BJ (cell line): ENCODE data around the gene RBMS3. TPM values are rescaled to one million over a fixed set of nuclear protein-coding genes. Genes with fewer than 3 reads are reported as not detected.
A peak's percentile ranks its signal among the peaks of the same experiment; 100 is the strongest.

Experiments used
- CTCF ChIA-PET: fragments of 350-600 bp; formaldehyde crosslinking; extraction: SDS; loops from one replicate; lab custom pipeline; 2021; ENCODE audit warnings: antibody characterized with exemption, inconsistent platforms; lab: Yijun Ruan, JAX
- POLR2A ChIA-PET: fragments of 300-600 bp; sonication (Branson Sonifier 250); formaldehyde crosslinking; extraction: SDS; loops from one replicate; lab custom pipeline; 2021; ENCODE audit warnings: antibody characterized with exemption; lab: Charles Lee
- DNase-seq: peaks from one replicate; pipeline ENCODE4 v3.0.0-alpha.2; 2011; ENCODE audit warnings: low read depth
- H3K27me3 ChIP-seq: 2 replicates; pipeline ENCODE4 v1.6.0; 2011; ENCODE audit warnings: low read length; ENCODE audit not compliant: control insufficient read depth, insufficient read depth
- H3K36me3 ChIP-seq: 2 replicates; pipeline ENCODE4 v1.5.1; 2011; ENCODE audit warnings: low read length; ENCODE audit not compliant: control insufficient read depth, insufficient read depth
- H3K4me3 ChIP-seq: 2 replicates; pipeline ENCODE4 v1.5.1; 2011; ENCODE audit warnings: low read depth, mild to moderate bottlenecking, control low read depth, low read length
- CTCF ChIP-seq: IDR thresholded peaks from 2 replicates; pipeline ENCODE4 v1.5.1; 2011; ENCODE audit warnings: low read depth, mild to moderate bottlenecking, control low read depth, inconsistent platforms, low read length, moderate library complexity; ENCODE audit not compliant: insufficient read depth
- polyA plus RNA-seq: library from polyadenylated mRNA; depleted of rRNA; stranded (reverse); fragments of >200 nt; gene quantifications from 2 replicates; pipeline ENCODE4 v1.2.3, GENCODE V29; 2011

RBMS3 gene
- polyA plus RNA-seq, 1 experiment: 14.5 TPM

GRCh38 chr3:29430558-29430971 is 149.7 kb downstream of the RBMS3 start:
- H3K36me3 ChIP-seq: peaks cover 2% of the 10 kb centered on the region; the same call in 1 of the 2 replicates
- H3K4me3 ChIP-seq: no peak overlapping the region
- peak; percentile 39 for DNase-seq
- TF ChIP-seq CTCF: no peak
- ChIA-PET POLR2A (no interaction called here), CTCF (interaction anchor here (0.6 to 0.7 kb wide), 2 partner anchors 36 to 821 kb away, joined by 3 read pairs; no protein-coding TSS in a partner anchor)
- H3K27me3 ChIP-seq: no peaks in the 10 kb centered on the region

- TF ChIP-seq CTCF: no peak
- H3K36me3 ChIP-seq: peaks cover 2% of the 10 kb centered on the region; the same call in 1 of the 2 replicates
- no peak overlapping the region for H3K4me3 ChIP-seq
- CTCF ChIA-PET: interaction anchor here (0.6 to 0.7 kb wide), 2 partner anchors 72 to 568 kb away, joined by 3 to 4 read pairs; no protein-coding TSS in a partner anchor
- DNase-seq: no peak
- H3K27me3 ChIP-seq: no peaks in the 10 kb centered on the region
- POLR2A ChIA-PET: no interaction called here
These were observed 155.9 kb downstream of the RBMS3 start for GRCh38 chr3:29436612-29437323.

- Histone ChIP-seq H3K36me3 (peaks cover 2% of the 10 kb centered on the region; the same call in 1 of the 2 replicates), H3K27me3 (no peaks in the 10 kb centered on the region), H3K4me3 (no peak overlapping the region)
- TF ChIP-seq CTCF: no peak
- no peak for DNase-seq
- POLR2A ChIA-PET: no interaction called here
- CTCF ChIA-PET: no interaction called here
These were observed 157.7 kb downstream of the RBMS3 start for GRCh38 chr3:29438580-29438979.

DNA sequence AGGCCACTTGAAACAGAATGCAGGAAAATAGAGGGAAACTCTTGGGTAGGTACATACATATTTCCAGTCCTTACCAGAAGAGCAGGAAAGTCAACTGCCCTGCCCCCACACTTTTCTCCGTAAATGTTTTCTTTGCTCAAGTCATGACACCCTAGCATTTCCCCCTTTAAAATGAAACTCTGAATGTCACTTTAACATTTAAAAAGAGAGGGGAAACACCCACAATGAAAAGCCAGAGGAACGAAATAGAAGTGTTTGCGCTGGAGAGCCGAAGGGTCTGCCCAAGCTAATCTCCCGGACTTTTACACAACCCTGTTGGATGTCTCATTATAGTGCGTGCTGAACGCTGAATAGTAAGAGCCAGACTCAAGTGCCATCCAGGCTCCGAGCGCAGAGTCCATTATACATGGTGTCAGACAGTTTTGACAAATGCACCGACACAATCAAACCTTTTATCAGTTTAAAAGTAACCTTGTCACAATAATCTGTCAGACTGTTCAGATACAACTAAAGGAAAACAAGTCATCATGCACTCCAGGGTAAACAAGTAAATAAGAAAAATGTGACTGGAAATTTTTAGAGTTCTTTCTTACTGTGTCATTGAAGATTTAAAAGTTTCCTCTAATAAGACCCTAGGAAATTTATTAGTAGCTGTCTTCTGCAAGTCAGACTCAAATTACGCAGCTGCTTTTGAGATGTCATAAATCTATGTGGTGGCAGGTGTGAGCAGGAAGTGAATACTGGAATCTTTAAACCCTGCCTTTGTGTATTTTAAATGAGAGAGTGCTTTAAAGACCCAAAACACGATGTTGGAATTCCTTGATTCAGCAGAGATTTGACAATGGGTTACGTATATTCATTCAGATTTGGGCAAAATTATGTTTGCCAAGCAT is 159.8 kb downstream of the RBMS3 start:
- Histone ChIP-seq H3K4me3 (no peak overlapping the region), H3K27me3 (no peaks in the 10 kb centered on the region), H3K36me3 (no peaks in the 10 kb centered on the region)
- DNase-seq: no peak
- TF ChIP-seq CTCF: no peak
- POLR2A ChIA-PET: no interaction called here
- CTCF ChIA-PET: no interaction called here

DNA sequence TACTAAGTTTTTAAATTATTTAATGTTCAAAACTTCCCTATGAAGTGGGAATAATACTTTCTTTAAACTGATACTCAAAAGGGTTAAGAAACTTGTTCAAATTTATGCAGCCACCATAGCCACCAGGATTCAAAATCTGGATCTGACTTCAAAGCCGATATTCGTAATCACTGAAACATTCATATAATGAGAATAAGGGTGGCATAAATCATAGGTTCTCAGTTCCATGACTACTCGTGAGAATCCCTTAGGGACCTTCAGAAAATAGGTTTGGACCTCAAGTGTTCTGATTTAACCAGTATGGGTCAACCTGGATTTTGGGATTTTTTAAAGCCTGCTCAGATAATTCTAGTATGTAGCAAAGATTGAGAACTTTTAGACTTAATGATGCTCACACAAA is 160.6 kb downstream of the RBMS3 start:
- no peak overlapping the region for H3K4me3 ChIP-seq
- H3K27me3 ChIP-seq: no peaks in the 10 kb centered on the region
- H3K36me3 ChIP-seq: no peaks in the 10 kb centered on the region
- TF ChIP-seq CTCF: no peak
- ChIA-PET POLR2A (no interaction called here), CTCF (no interaction called here)
- DNase-seq: no peak
